Progenitor cell of endocrine pancreas (in vitro differentiated cells): ENCODE measurements around the gene MYO1E. TPM values are rescaled to one million over a fixed set of nuclear protein-coding genes. Genes with fewer than 3 reads are reported as not detected.

Experiments
- DNase-seq: peaks from one replicate; pipeline ENCODE4 v3.0.0; 2021; ENCODE audit warnings: low spot score; ENCODE audit not compliant: unreplicated experiment
- H3K27ac Mint-ChIP-seq: 2 replicates; pipeline ENCODE4 v1.8.0; 2021; ENCODE audit warnings: mild to moderate bottlenecking, moderate library complexity, mixed read lengths
- H3K27me3 Mint-ChIP-seq: 2 replicates; pipeline ENCODE4 v1.8.0; 2021; ENCODE audit warnings: mixed read lengths
- H3K36me3 Mint-ChIP-seq: 2 replicates; pipeline ENCODE4 v1.8.0; 2022; ENCODE audit warnings: mixed read lengths; ENCODE audit not compliant: insufficient read depth
- H3K4me1 Mint-ChIP-seq: 2 replicates; pipeline ENCODE4 v1.8.0; 2021; ENCODE audit warnings: low read depth, mixed read lengths
- H3K4me3 Mint-ChIP-seq: 2 replicates; pipeline ENCODE4 v1.8.0; 2021; ENCODE audit warnings: low read depth, mild to moderate bottlenecking, moderate library complexity, mixed read lengths
- H3K9me3 Mint-ChIP-seq: 2 replicates; pipeline ENCODE4 v1.8.0; 2021; ENCODE audit warnings: low read depth, mixed read lengths
- total RNA-seq: library from RNA; stranded (reverse); gene quantifications from 2 replicates; pipeline ENCODE4 v1.2.1, GENCODE V29; 2021
- TF ChIP-seq, protein P1 (sequence below): fragments of 200-600 bp; sonication (generic); IDR thresholded peaks from one replicate; pipeline ENCODE4 v1.5.0; 2021; ENCODE audit warnings: antibody characterized with exemption, mild to moderate bottlenecking; ENCODE audit not compliant: unreplicated experiment

Gene MYO1E
- total RNA-seq, 1 donor from 2014 or later: 40.4 TPM

GRCh38 chr15:59329570-59330350 is 42.9 kb downstream of the MYO1E start:
- H3K4me3 Mint-ChIP-seq: no peak overlapping the region
- H3K27me3 Mint-ChIP-seq: no peaks in the 10 kb centered on the region
- no peaks in the 10 kb centered on the region for H3K36me3 Mint-ChIP-seq
- H3K27ac Mint-ChIP-seq: no peak overlapping the region
- TF ChIP-seq, protein P1, sequence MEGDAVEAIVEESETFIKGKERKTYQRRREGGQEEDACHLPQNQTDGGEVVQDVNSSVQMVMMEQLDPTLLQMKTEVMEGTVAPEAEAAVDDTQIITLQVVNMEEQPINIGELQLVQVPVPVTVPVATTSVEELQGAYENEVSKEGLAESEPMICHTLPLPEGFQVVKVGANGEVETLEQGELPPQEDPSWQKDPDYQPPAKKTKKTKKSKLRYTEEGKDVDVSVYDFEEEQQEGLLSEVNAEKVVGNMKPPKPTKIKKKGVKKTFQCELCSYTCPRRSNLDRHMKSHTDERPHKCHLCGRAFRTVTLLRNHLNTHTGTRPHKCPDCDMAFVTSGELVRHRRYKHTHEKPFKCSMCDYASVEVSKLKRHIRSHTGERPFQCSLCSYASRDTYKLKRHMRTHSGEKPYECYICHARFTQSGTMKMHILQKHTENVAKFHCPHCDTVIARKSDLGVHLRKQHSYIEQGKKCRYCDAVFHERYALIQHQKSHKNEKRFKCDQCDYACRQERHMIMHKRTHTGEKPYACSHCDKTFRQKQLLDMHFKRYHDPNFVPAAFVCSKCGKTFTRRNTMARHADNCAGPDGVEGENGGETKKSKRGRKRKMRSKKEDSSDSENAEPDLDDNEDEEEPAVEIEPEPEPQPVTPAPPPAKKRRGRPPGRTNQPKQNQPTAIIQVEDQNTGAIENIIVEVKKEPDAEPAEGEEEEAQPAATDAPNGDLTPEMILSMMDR: no peak
- peaks cover 4% of the 10 kb centered on the region for H3K4me1 Mint-ChIP-seq
- no peaks in the 10 kb centered on the region for H3K9me3 Mint-ChIP-seq
- DNase-seq: no peak

DNA sequence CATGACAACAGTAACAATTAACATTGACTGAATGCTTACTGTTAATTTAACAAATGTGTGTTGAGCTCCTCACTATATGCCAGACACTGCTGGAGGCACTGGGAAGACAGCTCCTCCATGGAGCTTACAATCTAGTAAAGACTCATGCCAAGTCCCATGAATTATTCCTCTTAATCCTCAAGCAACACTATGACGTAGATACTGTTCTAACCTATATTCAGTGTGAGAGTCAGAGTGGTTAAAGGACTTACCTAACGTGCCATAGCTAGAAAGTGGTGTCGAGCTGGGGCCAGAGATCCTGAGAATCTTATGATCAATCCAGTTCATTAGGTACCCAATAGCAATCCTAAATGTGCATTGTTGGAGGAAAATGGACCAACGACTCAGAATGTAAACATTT is 43.6 kb downstream of the MYO1E start:
- no peaks in the 10 kb centered on the region for H3K27me3 Mint-ChIP-seq
- DNase-seq: no peak
- no peaks in the 10 kb centered on the region for H3K36me3 Mint-ChIP-seq
- no peak overlapping the region for H3K4me3 Mint-ChIP-seq
- no peaks in the 10 kb centered on the region for H3K9me3 Mint-ChIP-seq
- no peak overlapping the region for H3K27ac Mint-ChIP-seq
- TF ChIP-seq, protein P1: no peak
- peaks cover 4% of the 10 kb centered on the region for H3K4me1 Mint-ChIP-seq

- H3K27ac Mint-ChIP-seq: no peak overlapping the region
- H3K9me3 Mint-ChIP-seq: no peaks in the 10 kb centered on the region
- no peak for DNase-seq
- H3K4me1 Mint-ChIP-seq: peaks cover 4% of the 10 kb centered on the region
- H3K4me3 Mint-ChIP-seq: no peak overlapping the region
- no peaks in the 10 kb centered on the region for H3K36me3 Mint-ChIP-seq
- no peaks in the 10 kb centered on the region for H3K27me3 Mint-ChIP-seq
- TF ChIP-seq, protein P1: no peak
These were observed 44.7 kb downstream of the MYO1E start for GRCh38 chr15:59327942-59328341.

- Mint-ChIP-seq H3K36me3 (no peaks in the 10 kb centered on the region), H3K27me3 (no peaks in the 10 kb centered on the region), H3K4me3 (no peak overlapping the region), H3K27ac (no peak overlapping the region), H3K4me1 (peaks cover 4% of the 10 kb centered on the region), H3K9me3 (no peaks in the 10 kb centered on the region)
- TF ChIP-seq, protein P1: no peak
- DNase-seq: no peak
These were observed 45.8 kb downstream of the MYO1E start for GRCh38 chr15:59326856-59327255.

DNA sequence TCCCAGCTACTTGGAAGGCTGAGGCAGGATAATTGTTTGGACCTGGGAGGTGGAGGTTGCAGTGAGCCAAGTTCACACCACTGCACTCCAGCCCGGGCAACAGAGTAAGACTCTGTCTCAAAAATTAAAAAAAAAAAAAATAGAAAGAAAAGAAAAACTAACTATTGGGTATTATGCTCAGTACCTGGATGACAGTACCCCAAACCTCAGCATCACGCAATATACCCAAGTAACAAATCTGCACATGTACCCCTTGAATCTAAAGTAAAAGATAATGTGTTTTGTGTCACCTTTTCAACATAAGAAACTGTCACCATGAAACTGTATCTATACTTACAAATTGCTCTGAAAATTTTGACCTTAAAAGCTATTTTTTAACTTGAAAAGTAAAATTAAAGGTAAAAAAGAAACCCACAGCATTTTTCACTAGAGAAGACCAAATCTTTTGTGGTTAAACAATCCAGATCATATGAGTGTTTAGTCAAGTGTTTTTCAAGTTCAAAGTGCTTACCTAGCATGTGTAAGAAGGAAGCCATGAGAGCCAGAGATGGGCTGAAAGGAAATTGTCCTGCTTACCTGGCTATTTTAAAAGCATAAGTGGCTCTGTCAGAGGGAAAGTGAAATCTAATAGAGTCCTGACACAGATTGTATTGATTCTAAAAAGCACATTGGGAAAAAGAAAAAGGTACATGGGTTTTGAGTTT is 50.5 kb downstream of the MYO1E start:
- H3K36me3 Mint-ChIP-seq: no peaks in the 10 kb centered on the region
- H3K4me1 Mint-ChIP-seq: no peaks in the 10 kb centered on the region
- TF ChIP-seq, protein P1: no peak
- H3K9me3 Mint-ChIP-seq: peaks cover 22% of the 10 kb centered on the region
- no peak overlapping the region for H3K27ac Mint-ChIP-seq
- DNase-seq: no peak
- no peak overlapping the region for H3K4me3 Mint-ChIP-seq
- H3K27me3 Mint-ChIP-seq: no peaks in the 10 kb centered on the region
